GM19328 (cell line): Measurements from ENCODE around the gene TNPO1.

Source experiments
- ATAC-seq: cut with Tn5 transposase; IDR thresholded peaks from one replicate; pipeline ENCODE4 v1.9.1; 2021; ENCODE audit warnings: mild to moderate bottlenecking, moderate library complexity; ENCODE audit not compliant: unreplicated experiment

The TNPO1 gene

GRCh38 chr5:72849546-72849945 is 33.1 kb downstream of the TNPO1 start:
- ATAC-seq = no peak

- no peak for ATAC-seq
Observed at GRCh38 chr5:72850113-72850512, 33.7 kb downstream of the TNPO1 start.

- no peak for ATAC-seq
Observed at GRCh38 chr5:72852356-72852755, 35.9 kb downstream of the TNPO1 start.

GRCh38 chr5:72854419-72854818 is 38.0 kb downstream of the TNPO1 start:
- ATAC-seq = no peak

DNA sequence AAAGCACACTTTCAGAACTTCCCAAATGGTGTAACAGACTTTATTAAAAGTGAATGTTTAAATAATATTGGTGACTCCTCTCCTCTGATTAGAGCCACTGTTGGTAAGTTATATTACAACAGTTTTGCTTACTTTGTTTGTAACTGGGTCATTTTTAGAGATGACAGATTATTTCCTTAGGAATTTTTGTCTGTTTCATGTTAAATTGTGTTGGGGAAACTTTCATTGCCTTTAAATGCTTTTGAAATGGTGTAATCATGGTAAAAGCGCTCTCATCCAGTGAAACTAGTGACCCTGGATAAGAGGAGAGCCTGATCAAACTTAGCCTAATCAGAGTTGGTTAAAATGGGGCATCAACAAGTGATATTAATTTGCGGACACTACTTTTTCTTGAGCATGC is 39.4 kb downstream of the TNPO1 start:
- no peak for ATAC-seq

- ATAC-seq = no peak
Observed at GRCh38 chr5:72857396-72857795, 40.9 kb downstream of the TNPO1 start.

- no peak for ATAC-seq
Observed at GRCh38 chr5:72859127-72859526, 42.7 kb downstream of the TNPO1 start.

DNA sequence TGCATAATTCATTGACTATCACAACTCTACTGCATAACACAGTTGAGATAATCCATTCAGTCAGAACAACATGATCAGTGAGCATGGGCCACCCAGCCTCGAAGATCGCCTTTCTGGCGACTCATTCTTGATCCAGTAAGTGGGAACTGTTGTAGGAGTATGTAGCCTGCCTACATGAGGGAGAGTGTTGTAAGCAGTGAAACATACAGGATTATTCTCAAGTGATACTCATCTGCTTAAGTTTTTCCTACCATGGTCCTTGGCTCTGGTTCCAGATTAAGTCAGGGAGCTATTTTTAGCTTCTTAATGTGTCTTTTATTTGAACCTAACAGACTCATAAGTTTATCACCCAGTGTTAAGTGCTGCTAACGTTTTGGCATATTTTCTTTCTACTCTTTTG is 44.0 kb downstream of the TNPO1 start:
- ATAC-seq = no peak

GRCh38 chr5:72871366-72872024 is 55.0 kb downstream of the TNPO1 start:
- no peak for ATAC-seq

DNA sequence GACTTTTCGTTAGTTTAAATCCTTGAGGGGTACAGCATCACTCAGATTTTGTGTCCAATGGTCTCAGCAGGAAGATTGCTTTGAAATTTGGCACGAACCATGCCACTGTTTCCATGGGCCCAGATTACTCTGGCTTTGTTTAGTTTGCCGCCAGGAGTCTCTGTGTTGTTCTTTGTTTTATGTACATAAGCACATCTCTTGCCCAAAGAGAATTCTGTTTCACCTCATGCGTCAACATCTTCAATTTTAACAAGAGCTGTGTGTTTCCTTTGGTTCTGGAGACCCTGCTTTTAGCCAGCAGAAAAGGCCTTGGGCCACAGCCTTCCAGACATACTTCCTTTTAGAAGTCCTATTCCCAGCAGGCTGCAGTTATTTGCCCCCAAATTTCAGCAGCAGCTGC is 62.4 kb downstream of the TNPO1 start:
- ATAC-seq = no peak

DNA sequence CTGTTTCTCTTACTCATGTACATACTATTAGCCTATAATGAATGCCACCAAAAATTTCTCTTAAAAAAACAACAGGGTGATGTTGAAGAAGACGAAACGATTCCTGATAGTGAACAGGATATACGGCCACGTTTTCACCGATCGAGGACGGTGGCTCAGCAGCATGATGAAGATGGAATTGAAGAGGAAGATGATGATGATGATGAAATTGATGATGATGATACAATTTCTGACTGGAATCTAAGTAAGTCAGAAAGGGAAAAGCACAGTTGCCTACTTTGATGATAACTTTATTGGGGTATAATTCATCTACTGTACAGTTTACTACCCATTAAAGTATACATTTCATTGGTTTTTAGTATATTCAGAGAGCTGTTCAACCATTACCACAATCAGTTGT is 66.5 kb downstream of the TNPO1 start:
- no peak for ATAC-seq

GRCh38 chr5:72883850-72884249 is 67.4 kb downstream of the TNPO1 start:
- no peak for ATAC-seq

DNA sequence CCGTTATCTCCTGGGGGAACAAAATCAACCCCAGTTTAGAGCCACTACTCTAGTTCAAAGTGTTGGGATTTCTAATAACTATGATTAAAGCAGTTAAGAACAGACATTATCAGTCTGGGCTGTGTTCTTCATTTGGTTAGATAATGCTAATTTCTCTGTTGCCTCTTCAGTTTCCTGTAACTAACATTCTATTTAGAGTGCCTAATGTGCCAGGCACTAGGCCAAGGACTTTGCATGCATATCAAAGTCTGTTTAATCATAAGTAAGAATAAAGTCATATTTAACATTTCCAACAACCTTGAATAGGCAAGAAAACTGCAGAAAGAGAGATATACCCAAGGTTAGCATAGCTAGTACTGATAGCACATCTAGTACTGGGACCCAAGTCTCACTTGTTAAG is 68.4 kb downstream of the TNPO1 start:
- no peak for ATAC-seq

GRCh38 chr5:72885824-72886223 is 69.4 kb downstream of the TNPO1 start:
- ATAC-seq = no peak

- ATAC-seq = no peak
Observed at GRCh38 chr5:72888595-72888994, 72.1 kb downstream of the TNPO1 start.

DNA sequence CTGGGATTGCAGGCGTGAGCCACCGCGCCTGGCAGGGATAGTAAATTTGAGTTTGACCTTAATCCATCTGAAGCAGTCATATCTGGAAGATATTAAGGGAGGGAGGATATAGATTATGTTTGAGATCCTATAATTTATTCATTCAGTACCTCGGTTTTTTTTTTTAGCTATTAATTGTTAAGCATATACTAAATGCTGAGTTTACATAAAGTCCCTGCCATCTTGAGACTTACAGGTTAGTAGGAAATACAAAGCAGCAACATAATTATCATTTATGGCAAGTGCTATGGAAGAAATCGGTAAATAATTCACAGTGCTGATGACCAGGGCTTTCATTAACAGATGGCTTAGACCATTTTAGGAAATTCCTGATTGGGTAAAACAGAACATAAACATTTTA is 72.9 kb downstream of the TNPO1 start:
- ATAC-seq = no peak

GRCh38 chr5:72892846-72893245 is 76.4 kb downstream of the TNPO1 start:
- ATAC-seq = no peak

- ATAC-seq = no peak
Observed at GRCh38 chr5:72895758-72896157, 79.3 kb downstream of the TNPO1 start.

DNA sequence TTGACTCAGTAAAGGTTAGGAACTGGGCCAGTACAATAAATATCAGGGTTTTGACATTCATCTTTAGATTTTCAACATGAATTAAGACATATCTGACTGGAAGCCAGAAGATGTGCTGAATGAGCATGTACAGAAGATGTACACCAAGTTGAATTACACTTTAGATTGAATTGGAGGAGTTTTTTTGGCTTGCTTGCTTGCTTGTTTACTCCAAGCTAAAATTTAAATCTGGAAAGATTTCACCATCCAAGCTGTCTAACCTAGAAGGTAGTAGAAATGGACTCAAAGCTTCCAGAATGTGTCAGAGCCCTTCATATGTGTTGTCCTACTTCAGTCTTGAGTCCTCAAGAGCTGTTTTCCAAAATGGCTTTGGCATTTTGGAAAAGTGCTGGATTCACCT is 90.3 kb downstream of the TNPO1 start:
- ATAC-seq = no peak

DNA sequence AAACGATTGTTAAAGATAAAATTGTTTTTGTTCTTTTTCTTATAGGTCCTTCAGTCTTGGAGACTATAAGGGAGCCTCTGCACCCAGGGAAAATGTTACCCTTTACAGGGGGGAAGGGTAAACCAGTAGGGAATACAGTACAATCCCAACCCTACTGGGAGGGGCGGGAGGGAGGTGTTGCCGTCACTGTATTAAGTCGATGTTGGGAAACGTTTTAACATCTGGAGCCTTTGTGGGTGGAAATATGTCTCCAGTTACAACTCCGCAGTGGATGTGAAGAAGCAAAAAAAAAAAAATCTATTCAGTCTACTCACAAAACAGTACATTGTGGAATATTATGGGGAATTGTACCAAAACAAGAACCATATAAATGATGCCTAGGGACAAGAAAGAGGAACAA is 92.2 kb downstream of the TNPO1 start:
- no peak for ATAC-seq

DNA sequence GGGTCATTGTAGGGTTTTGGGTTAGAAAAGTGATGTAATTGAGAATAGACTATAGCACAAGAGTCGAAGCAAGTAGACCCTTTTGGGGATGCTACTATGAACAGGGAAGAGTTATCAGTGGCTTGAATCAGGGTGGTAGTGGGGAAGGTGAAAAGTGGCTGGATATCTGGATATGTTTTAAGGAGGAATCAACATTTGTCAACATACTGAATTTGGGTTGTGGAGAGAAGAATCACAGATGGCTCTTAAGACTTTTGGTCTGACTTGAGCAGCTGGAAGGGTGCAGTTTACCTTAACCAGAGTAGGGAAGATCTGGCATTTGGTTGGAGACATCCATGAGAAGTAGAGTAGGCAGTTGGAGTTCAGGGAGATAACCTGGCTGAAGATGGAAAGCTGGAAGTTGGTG is 100.9 kb downstream of the TNPO1 start:
- no peak for ATAC-seq

DNA sequence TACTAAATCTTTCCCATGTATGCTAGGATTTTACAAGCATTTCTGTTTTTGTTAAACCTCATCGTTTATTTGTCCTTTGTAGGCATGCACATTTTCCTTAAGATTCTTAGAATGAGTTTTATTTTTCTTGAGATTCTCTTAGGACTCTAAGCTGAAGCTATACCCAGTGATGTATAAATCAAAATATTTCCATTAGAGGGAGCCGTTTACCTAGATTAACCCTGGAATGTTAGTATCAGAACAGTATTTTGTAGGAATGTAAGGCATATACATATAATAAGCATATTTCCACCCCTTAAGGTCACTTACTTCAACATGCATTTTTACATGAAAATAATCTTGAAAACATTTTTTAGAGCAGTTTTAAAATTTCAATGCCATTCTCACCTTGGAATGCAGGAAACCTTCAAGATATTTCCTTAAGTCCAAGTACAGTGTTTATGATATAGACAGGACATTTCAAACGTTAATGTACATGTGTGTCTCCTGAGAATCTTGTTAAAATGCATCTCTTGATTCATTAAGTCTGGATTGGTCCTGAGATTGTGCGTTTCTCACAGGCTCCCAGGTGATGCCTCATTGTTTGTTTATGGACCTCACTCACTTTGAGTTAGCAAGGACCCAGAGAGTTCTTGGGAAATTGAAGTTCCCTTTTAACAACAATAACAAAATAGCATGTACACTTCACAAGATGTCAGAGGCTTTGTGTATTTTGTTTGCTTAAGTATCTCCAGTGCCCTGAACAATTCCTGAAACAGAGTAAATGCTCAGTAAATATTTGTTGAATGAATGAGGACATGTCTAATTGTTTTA is 104.4 kb downstream of the TNPO1 start:
- no peak for ATAC-seq

DNA sequence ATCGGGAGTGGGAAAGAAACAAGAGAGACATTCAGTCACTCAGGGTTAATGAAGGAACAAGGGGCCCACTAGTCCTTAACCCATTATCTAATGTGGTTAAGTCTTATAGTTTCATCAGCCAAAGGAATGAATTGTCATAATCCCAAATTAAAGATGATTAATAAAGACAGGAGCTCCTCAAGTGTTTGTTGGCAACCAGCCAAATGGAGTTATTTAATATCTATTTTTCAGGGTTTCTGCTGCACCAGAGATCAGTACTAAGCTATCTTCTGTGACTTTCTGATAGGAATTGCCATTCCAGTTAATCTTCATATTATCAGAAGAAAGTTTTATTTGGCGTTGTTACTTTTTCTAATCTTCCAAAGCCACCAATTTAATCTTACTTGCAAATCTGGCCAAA is 105.4 kb downstream of the TNPO1 start:
- ATAC-seq = no peak
